ENCODE results near the gene MUS81.
"Not testable (repeated sequence)": the region's sequence is repeated elsewhere in the genome, so short reads cannot be mapped to it uniquely, and the experiment has no call there.

Gene MUS81

DNA sequence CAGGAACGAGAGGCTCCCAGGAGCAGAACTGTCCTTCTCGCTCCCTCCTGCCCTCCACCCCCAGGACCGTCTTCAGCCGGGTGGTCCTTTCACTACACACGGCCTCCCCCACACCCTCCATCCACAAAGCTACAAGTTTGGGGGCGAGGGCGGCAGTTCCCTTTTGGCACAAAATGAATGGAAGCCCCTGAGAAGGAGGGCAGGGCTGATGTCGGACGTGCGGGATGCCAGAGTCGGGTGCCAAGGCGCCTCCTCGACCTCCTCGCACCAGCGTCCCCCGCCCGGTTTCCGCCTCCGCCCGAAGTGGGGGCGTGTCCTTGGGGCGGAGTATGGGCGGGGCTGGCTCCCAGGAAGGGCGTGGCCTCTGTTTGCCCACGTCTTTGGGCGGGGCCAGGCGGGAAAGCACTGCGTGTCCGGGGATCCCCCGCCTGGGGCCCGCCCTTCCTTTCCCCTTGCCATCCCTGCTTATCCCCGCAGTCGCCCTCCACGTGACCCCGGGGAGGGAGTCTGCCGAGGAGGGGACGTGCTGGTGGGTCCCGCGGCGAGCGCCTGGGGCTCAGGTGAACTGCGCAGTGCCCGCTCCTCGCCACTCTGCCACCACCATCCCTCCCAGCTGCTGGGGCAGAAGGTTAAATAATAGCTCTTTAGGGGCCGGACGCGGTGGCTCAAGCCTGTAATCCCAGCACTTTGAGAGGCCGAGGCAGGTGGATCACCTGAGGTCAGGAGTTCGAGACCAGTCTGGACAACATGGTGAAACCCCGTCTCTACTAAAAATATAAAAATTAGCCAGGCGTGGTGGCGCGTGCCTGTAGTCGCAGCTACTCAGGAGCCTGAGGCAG is 13.3 kb downstream of the MUS81 start:
- peak; percentile 93 to 97 (median 96) for DNase-seq (ENCODE audit: low read depth in 3 of 3)

GRCh38 chr11:65879617-65880016 is 19.4 kb downstream of the MUS81 start, which contains the start of gene CTSW:
Gene CTSW, plus strand, starts transcription at chr11:65879837. Its CDS starts 18 bp downstream, at chr11:65879855.
- DNase-seq (ENCODE audit: low read depth in 3 of 3), result no peak

DNA sequence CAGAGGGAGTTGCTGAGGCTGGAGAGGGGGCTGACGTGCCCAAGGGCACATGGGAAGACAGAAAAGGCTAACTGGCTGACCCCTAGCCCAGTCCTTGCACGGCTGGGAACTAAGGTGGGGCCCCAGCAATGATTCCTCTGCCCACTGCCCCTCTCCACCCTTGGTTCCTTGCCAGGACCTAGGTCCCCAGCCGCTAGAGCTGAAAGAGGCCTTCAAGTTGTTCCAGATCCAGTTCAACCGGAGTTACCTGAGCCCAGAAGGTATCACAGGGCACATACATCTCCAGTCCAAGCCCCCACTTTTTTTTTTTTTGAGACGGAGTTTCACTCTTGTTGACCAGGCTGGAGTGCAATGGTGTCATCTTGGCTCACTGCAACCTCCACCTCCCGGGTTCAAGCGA is 19.8 kb downstream of the MUS81 start:
- no peak for DNase-seq (ENCODE audit: low read depth in 3 of 3)

GRCh38 chr11:65880844-65881421 is 20.7 kb downstream of the MUS81 start:
- no peak for DNase-seq (ENCODE audit: low read depth in 3 of 3)

DNA sequence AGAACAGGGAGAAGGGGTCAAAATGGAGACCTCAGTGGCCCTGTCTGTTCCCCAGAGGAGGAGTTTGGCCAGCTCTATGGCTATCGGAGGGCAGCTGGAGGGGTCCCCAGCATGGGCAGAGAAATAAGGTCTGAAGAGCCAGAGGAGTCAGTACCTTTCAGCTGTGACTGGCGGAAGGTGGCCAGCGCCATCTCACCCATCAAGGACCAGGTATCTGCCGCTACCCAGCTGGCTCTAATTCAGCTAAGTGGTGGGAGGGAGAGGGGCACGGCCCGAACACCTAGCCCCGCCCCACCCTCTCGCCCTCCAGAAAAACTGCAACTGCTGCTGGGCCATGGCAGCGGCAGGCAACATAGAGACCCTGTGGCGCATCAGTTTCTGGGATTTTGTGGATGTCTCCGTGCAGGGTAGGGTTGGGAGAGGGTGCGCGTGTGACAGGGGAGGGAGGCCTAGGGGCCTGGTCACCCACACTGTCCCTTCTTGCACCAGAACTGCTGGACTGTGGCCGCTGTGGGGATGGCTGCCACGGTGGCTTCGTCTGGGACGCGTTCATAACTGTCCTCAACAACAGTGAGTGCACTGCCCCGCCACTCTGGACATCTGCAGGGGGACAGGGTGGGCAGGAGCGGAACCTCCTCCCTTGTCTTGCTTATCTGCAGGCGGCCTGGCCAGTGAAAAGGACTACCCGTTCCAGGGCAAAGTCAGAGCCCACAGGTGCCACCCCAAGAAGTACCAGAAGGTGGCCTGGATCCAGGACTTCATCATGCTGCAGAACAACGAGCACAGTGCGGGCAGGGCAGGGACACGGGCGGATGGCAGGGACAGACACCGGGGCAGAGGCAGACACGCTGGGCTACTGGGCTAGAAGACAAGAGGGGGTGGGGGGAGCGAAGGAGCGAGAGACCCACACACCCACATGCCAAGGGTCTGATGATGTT is 22.2 kb downstream of the MUS81 start:
- DNase-seq (ENCODE audit: low read depth in 3 of 3), result no peak

- no peak for DNase-seq (ENCODE audit: low read depth in 3 of 3)
Observed at GRCh38 chr11:65883058-65883761, 23.0 kb downstream of the MUS81 start.

DNA sequence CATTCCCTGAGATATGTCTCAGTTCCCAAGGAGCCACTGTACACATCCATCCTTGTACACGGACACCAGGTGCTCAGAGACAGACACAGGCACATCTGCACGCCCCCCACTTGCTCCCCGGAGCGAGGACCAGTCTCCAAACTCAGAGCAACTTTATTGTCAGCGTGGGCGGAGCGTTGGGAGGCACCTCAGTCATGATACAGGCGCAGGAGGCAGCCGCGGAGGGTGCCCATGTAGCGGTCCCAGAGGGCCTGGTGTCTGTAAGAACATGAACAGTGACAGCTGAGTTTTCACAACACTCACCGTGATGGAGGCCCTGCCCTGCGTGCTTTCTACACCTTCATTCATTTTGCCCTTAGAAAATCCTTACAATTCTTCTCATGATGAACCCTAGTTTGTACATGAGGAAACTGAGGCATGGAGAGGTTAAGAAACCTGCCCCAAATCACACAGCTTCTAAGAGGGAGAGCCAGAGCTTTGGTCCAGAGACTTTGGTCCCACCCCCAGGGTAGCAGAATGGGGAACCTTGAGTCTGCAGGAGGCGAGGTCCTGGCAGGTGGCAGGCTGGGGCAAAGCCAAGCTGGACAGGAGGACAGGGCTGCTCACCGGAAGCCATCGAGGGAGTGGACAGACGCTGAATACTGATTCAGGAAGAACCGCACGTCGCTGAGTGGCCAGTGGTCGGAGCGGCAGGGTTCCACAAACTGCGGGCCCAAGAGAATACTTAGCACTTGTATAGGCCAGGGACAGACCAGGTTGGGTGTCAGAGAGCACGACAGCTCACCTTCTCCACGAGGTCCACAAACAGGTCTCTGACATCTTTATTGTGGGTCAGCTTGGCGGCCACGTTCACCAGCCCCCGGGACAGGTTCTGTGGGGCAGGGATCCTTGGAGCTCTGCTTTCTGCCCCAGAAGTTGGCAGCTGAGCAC is 23.8 kb downstream of the MUS81 start:
- no peak for DNase-seq (ENCODE audit: low read depth in 3 of 3)

- DNase-seq (ENCODE audit: low read depth in 3 of 3), result peak; percentile 63 to 70 (median 67)
Observed at GRCh38 chr11:65884716-65885092, 24.5 kb downstream of the MUS81 start.

DNA sequence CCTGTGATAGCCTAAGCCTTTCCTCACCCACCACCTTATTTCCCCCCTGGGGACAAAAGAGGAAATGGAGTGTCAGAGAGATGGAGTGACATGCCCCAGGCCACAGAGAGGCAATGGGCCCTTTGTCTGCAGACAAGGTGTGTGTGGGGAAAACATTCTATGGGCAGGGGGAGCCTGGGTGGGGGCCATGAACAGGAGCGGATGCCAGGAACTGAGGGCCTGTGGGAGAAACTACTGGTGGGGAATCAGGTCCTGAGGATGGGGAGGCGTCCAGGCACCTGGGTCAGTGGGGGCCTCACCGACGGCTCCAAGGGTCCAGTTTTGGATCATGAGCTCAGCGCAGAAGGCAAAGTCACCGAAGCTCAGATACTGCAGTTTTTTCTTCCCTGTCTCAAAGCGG is 25.0 kb downstream of the MUS81 start:
- no peak for DNase-seq (ENCODE audit: low read depth in 3 of 3)

DNA sequence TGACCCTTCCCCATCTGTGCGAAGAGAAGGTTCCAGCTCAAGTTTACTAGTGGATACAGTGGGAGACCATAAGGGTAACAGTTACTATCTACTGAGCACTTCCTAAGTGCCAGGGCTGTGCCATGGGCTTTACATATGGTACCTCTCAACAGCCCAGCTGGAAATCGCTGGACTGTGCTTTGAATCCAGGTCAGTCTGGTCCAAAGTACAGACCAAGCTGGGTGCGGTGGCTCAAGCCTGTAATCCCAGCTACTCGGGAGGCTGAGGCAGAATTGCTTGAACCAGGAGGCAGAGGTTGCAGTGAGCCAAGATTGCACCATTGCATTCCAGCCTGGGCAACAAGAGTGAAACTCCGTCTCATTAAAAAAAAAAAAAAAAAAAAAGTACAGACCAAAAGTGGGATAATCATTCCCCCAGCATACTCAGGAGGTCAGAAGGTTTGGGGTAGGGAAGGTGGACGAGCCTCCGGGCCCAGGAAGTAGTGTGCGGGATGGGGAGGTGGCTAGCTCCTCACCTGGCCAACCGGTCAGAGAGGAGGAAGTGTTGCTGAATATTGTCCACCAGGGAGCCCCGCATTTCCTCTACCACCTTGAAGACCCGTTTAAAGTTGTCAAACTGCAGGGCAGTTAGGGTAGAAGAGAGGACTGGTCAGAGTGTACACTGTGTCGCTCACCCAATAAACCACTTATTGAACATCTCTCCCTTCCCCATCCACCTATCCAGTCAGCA is 25.7 kb downstream of the MUS81 start:
- no peak for DNase-seq (ENCODE audit: low read depth in 3 of 3)

GRCh38 chr11:65886826-65887722 is 26.8 kb downstream of the MUS81 start:
- DNase-seq (ENCODE audit: low read depth in 3 of 3), result no peak

DNA sequence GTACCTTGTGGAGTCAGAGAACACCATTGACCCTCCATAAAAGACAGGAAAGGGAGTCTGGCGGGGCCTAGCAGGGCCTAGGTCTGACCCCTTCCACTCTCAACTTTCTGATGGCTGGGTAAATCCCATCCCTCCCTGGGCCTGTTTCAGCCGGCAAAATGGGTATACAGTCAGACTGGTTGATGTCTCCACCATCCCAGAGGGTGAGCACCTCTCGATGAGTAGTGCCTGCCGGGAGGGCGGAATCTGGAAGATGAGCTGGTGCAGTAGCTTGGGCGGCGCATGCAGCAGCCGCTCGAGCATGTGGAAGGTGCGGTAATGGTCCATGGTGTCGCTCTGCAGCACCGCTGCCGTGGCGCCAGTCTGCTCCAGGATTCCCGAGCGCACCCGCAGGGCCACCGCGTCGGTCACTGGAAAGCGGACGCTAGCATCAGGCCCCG is 27.5 kb downstream of the MUS81 start:
- no peak for DNase-seq (ENCODE audit: low read depth in 3 of 3)

DNA sequence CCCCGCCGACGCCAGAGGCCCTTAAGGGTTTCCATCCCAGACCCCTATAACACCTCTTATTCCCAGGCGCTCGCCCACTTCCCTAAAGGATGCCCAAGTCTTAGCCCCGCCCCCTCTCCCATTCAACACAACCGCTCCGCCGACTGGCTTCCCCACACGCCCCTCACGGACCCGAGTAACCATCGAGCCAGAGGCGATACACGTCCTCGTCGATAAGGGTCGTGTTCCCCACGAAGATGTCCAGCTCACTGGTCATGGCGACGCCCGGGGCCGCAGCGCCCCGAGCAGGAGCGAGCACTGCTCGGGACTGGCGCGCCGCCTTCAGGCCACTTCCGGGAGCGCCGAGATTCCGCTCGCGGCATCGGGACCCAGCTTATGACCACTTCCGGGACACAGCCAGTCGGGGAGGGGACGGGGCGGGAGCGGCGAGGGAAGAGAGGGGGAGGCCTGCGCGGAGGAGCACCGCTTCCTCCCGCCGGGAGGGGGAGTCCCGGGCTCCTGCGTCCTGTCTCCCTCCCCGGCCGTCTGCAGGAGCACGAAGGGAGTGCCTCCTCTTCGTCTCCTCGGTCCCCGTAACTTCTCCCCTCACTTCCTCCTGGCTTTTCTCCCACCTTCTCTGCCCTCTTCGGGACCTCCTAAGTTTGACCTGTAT is 28.1 kb downstream of the MUS81 start, which contains the start of gene FIBP:
Gene FIBP, minus strand, starts transcription at position 309 of the 652 bp plus-strand sequence. Its CDS starts 53 bp downstream, at position 256.
- DNase-seq (ENCODE audit: low read depth in 3 of 3), result peak; percentile 86 to 94 (median 90)

DNA sequence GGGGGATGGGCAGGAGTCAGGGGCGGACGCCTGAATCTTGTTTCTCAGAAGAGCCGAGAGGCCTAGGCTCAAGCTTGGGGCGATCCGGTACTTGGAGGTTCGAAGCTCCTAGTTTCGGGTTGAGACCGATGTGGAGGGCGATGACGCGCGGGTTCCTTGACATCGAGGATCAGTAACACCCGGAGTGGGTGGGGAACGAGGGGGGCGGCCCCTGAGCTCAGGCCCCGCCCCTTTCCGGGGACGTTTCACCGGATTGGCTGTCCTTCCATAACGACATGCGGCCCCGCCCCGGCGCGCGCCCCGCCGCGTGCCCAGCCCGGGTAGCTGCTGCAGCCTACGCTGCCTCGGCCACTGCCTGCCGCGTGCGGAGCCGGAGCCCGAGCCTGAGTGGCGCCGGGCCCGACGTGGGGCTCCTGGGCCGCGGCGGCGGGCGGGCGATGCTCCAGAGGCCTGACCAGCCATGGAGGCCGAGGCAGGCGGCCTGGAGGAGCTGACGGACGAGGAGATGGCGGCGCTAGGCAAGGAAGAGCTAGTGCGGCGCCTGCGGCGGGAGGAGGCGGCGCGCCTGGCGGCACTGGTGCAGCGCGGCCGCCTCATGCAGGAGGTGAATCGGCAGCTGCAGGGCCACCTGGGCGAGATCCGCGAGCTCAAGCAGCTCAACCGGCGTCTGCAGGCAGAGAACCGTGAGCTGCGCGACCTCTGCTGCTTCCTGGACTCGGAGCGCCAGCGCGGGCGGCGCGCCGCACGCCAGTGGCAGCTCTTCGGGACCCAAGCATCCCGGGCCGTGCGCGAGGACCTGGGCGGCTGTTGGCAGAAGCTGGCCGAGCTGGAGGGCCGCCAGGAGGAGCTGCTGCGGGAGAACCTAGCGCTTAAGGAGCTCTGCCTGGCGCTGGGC is 30.3 kb downstream of the MUS81 start, which contains the start of gene CCDC85B:
Gene CCDC85B, plus strand, starts transcription at position 350 of the 895 bp plus-strand sequence. Its CDS starts 111 bp downstream, at position 461.
- DNase-seq (ENCODE audit: low read depth in 3 of 3), result peak; percentile 97 to 98 (median 97)

GRCh38 chr11:65891219-65892136 is 31.2 kb downstream of the MUS81 start:
- DNase-seq (ENCODE audit: low read depth in 3 of 3), result peak in 1 of 3 experiments; percentile 53

DNA sequence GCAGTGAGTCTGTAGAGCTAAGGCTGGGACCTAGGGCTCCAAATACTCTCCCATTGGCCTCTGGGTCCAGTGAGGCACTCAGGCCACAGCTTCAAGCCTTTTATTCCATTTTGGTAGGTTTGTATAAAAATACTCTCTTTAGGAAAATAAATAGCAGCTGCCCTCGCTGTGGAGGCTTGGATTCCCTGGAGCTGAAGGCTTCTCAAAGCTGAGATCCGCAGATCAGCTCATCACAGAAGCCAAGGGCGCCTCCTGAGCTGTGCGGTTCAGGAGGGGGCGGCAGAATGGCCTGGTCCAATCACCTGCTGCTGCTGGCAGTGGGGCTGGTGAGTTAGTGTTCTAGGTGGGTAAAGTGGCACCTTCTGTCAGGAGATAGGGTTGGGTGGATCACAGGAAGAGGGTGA is 31.9 kb downstream of the MUS81 start:
- DNase-seq (ENCODE audit: low read depth in 3 of 3), result not testable (repeated sequence)

Data from stimulated activated CD4-positive, alpha-beta T cell treated with anti-CD3 and anti-CD28 coated beads, TNF-alpha, amount 100 ng/mL, for 4 hours (primary cell).